DMS114 treated with DMSO at 0.1 percent for 48 hours (cell line): Measurements from ENCODE around the gene SH3BP4.

Experiments used
- DNase-seq: peaks from one replicate; lab custom pipeline; 2025; ENCODE audit not compliant: unreplicated experiment; lab: John Stamatoyannopoulos, UW

The SH3BP4 gene

DNA sequence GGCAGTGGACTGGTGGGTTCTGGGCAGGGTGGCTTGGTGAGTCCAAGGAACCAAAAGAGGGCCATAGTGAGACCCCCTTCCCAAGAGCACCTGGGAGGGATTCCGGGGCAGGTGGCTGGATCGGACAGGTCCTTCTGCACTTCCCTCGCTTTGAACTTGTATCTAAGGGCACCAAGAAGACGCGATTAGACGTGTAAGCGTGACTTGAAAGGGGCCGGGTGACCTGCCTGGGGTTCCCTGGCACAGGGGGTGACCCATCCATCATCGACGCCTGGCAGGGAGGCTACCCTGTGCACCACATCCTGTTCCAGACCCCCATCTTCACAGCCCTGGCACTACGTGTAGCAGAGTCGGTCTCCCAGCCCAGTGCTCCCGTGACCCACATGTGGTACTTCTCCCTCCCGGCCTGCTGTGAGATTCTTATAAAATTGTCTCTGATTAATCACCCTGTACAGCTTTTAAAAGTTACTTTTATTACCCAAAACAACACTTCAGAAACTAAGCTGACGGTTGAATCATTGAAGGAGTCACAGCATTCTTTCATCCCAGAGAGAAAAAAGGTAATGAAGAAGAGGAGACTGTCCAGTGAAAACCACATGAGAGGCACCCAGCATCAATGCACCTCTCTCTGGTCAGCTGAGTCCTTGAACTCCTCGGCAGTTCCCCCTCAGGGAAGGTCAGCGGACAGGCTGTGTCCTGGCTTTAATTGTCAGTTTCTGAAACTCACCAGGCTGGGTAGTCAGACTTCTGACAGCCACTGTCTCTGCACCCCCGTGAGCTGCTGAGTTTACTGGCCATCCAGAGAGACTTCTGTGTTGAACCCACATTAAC is 13.0 kb downstream of the SH3BP4 start:
- no peak for DNase-seq

- no peak for DNase-seq
Observed at GRCh38 chr2:234966340-234966739, 14.5 kb downstream of the SH3BP4 start.

GRCh38 chr2:234967201-234967869 is 15.5 kb downstream of the SH3BP4 start:
- DNase-seq = no peak

- DNase-seq = no peak
Observed at GRCh38 chr2:234967870-234968208, 16.0 kb downstream of the SH3BP4 start.

DNA sequence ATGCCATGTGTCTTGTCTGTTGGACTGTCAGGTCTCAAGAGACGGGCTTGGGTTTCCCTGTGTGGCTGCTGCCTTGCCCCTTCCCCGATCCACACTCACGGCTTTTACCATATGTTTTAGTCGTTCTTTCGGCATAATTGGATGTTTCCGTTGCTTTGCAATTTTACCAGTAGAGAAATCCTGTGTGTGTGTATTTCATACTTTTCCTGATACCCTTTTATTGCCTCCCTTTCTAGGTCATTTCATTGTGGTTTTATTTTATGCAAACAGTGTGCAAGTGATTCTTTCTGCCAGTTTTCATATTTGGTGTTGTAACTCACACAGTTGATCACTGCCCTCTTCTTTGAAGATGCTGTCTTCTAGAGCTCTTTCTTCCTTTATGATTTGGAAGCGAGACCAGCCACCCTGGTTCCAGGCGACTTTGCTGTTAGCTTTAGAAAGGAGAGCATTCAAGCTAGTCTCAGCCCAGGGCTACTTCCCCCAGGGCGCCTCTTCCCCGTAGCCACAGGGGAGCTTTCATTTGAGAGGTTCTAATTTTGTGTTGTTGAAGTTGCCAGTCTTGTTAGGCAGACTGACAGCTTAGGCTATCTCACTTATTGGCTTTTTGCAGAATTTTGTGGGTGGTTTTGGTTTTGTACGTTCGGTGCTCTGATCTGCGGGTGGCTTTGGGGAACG is 17.0 kb downstream of the SH3BP4 start:
- no peak for DNase-seq

DNA sequence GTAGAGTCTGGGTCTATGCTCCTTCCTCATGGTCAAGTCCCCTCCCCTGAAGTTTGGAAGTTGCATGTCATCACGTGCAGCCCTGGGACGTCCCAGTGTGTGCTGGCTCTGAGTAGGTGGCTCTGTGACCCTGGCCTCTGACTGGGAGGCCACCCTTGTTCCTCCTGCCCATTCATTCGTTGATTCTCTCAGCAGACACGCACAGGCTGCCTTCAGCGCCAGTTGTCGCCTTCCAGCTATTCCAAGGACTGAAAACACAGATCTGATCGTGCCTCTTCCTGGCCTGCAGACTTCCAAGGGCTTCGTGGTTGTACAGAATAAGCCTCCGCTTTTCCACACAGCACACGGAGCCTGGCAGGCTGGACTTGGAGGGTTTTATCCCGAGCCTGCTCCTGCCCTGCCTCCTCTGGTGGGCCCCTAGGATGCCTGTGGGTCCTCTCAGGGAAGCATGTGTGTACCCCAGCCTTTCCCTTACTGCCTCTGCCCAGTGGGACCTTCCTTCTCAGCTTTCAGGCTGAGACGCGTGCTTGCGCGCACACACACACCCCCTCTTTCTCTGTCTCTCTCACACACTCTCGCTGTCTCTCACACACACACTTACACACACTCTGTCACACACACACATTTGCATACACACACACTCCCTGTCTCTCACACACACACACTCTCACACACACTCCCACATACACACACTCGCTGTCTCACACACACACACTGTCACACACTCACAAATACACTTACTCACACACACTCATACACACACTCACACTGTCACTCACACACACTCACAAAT is 17.7 kb downstream of the SH3BP4 start:
- no peak for DNase-seq

GRCh38 chr2:234970099-234970440 is 18.3 kb downstream of the SH3BP4 start:
- no peak for DNase-seq

GRCh38 chr2:234970477-234970882 is 18.7 kb downstream of the SH3BP4 start:
- DNase-seq = no peak

DNA sequence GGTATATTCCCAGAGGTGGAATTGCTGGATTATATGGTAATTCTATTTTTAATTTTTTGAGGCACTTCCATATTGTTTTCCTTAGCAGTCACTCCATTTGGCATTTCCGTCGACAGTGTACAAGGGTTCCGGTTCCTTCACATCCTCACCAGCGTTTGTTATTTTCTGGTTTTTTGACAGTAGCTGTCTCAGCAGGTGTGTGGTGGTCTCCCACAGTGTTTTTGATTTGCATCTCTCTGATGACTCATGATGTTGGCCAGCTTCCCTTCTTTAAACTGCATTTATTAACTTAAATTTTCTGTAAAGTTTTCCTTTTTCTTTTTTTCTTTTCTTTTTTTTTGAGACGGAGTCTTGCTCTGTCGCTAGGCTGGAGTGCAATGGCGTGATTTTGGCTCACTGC is 19.7 kb downstream of the SH3BP4 start:
- no peak for DNase-seq

DNA sequence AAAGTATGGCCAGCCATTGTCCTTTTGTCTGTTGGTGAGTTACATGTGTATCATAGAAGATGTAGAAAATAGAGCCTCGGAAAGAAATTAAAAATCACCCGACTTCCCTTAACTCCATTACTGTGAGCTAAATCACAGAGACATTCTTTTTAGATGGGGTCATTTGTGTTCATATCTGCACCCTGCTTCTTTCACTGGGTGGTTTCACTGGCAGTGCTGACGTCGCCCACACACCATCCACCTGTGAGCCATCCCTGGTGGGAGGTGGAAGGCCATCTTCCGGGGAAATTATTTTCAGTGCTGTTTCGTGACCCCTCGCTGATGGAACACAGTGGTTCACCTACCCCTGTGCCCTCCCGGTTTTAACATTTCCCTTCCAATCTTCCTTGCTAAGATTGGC is 21.2 kb downstream of the SH3BP4 start:
- DNase-seq = no peak

DNA sequence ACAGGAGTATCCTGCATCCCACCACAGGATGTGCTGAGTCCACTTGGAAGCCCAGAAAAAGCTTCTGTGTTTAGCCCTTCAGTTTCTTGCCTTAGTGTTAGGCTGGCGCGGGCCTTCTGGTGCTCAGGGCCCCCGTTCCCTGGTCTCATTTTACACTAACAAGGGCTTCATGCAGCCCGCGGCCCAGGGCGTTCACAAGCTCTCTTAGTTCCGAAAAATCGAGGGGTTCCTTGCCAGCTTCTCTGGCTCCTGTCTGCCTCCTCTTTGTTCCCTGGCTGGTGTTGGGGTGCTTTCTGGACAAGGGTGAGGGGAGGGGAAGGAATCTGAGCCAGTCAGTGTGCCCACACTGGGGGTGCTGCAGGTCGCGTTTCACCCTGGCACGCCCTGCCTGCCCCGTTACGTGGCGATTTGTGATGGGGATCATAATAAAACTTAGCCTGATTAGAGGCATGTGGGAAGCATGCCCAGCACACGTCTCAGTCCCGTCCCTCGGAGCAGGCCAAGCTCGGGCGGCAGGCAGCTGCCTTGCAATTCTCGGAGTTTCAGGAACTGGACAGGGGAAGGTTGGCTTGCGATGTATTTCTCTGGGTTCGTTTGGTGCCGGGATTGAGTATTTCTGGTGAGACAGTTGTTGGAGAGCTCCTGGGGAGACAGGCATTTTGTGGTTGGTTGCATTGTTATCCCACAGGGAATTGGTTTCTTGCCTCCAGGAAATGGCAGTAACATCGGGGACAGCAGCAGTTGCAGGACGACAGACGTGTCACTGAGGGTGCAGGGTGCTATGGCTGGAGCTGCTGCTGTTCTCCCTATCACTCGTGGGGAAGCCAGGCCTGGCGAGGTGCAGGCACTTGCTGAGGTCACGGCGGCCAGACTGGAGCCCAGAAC is 22.9 kb downstream of the SH3BP4 start:
- no peak for DNase-seq

GRCh38 chr2:234975611-234976010 is 23.8 kb downstream of the SH3BP4 start:
- no peak for DNase-seq

GRCh38 chr2:234976479-234977227 is 24.8 kb downstream of the SH3BP4 start:
- no peak for DNase-seq

DNA sequence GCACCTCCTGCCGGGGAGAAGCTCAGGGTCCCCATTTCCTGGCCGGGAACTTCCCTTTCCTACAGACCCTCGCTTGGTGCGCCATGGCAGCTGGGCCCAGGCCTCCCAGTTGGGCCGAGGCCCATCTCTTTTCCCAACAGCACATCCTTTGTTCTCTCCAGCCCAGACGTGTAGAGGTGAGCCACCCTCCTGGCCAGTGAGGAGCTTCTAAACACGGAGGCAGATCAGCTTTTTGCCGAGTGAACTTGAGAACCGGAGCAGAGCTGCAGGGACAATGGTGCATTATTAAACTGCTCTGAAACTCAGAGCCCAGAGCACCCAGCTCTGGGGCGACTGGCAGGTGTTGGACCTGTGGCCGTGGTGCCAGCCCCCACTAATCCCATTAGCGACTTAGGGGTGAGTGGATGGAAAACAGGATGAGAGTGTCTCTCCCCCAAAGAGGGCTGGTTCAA is 25.4 kb downstream of the SH3BP4 start:
- DNase-seq = no peak

DNA sequence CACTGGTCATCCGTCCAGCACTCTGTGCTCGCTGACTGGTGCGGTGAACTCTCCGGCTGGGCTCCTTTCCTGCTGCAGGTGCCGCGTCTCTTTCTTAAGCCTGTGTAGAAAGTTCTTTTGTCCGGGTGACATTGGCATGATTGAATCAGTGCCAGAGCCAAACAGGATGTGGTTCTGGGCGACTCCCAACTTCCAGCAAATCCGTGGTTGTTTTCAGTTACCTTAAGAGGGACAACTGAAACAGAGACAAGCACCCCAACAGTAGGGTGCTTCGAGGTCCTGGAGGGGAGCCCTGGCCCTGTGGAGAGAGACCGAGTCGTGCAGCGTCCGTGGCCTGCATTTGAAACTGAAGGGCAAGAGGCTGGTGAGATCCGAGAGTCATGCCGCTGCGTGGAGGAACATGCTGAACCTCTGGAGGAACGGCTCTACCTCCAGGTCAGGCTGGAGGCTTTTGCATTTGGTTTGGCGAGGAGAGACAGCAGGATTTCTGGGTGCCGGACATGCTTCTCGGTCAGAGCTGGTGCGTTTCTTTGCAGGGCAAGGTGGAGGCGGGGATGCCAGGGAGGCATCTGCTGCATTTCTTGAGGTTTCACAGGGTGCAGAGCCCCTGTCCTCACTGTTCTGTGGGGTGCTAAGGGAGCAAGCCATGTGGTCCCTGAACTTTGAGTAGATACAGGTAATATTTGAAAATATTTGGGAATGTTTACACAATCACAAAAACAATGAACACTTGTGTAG is 26.8 kb downstream of the SH3BP4 start:
- no peak for DNase-seq

DNA sequence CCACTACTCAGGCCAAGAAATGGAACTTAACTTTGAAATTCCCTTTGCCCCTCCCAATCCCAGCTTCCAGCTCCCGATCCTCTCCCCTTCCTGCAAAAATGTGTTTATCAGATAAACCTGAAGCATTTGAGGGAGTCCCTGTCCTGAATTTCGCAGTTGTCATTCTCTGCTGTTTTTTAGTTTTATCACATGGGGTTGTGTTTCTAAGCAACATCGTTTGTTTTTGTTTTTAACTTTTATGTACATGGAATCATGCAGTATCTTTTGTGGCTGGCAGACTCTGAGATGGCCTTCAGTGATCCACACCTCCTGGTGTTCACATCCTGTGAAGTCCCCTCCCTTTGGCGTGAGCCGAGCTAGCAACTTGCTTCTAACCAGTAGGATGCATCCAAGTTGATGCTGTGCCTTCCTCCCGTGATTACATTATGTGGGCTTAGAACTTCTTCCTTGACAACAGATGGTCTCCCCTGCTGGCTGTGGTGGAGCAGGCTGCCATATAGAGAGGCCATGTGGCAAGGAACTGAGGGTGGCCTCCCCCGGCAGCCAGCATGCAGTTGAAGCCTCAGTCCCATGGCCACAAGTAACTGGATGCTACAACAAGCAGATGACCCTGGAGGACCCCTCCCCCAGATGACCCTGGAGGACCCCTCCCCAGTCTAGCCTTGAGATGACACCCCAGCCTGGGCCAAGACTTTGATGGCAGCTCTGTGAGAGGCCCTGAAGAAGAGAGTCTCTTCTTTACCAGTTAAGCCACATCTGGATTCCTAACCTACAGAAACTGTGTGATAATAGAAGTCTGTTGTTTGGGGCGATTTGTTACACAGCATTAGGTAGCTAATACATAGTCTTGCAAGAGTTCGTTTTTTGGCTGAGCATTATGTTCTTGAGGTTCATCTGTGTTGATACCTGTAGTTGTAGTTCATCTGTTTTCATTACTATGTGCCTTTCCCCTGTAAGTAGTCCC is 27.7 kb downstream of the SH3BP4 start:
- DNase-seq = no peak

DNA sequence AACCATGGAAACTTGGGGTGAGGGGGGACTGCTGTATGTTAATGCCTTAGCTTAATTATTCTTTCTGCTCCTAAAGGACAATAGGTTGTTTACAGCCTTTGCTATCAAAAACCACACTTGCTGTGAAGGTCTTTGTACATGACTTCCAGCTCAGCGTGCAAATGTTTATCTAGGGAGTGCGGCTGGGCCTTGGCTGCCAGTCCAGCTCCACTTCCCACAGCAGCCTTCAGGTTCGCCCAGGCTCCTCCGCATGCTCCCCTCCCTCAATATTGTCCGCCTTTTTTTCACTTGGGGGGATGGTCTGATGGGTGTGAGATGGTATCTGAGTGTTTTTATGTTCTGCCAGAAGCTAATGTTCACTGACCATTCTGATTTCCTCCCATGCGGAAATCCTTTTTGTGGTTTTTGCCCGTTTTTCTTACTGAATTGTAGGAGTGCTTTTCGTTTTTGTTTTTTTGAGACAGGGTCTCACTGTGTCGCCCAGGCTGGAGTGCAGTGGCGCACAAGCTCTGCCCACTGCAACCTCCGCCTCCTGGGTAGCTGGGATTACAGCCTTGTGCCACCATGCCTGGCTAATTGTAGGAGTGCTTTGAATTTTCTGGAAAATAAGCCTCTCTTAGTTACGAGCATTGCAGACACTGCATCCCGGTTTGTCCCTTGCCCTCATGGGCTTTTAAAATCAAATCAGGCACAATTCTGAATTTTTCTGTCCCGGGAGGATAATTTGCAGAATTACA is 28.8 kb downstream of the SH3BP4 start:
- DNase-seq = no peak
